DND-41 (cell line): ENCODE results near the gene ASTE1.
"Not testable (repeated sequence)": the region's sequence is repeated elsewhere in the genome, so short reads cannot be mapped to it uniquely, and the experiment has no call there.

Experiments used
- ATAC-seq: fragments of 200-7000 bp; cut with Tn5 transposase; 3 replicates; pipeline ENCODE4 v1.9.1; 2021; ENCODE audit warnings: low read depth; ENCODE audit not compliant: insufficient read depth
- DNase-seq: peaks from one replicate; pipeline ENCODE4 v3.0.0-alpha.2; 2020
- H2AFZ ChIP-seq: 2 replicates; pipeline ENCODE4 v1.6.0; 2012; ENCODE audit warnings: low read depth, low read length
- H3K27ac ChIP-seq: 2 replicates; pipeline ENCODE4 v1.5.1; 2012; ENCODE audit warnings: low read length, inconsistent platforms
- H3K27me3 ChIP-seq: fragments of 200-600 bp; sonication (generic); 2 replicates; pipeline ENCODE4 v1.6.0; 2012; ENCODE audit warnings: low read length, mild to moderate bottlenecking, inconsistent platforms; ENCODE audit not compliant: insufficient read depth, poor library complexity
- H3K36me3 ChIP-seq: 2 replicates; pipeline ENCODE4 v1.5.1; 2012; ENCODE audit warnings: low read length, inconsistent platforms; ENCODE audit not compliant: insufficient read depth
- H3K4me1 ChIP-seq: 2 replicates; pipeline ENCODE4 v1.5.1; 2012; ENCODE audit warnings: mild to moderate bottlenecking, low read length; ENCODE audit not compliant: insufficient read depth
- H3K4me2 ChIP-seq: 2 replicates; pipeline ENCODE4 v1.6.0; 2012; ENCODE audit warnings: mild to moderate bottlenecking, moderate library complexity, low read length, inconsistent platforms; ENCODE audit not compliant: insufficient read depth
- H3K4me3 ChIP-seq, 2 experiments: fragments of 200-600 bp in 1 of 2; shearing (Covaris generic) in 1 of 2; 2 replicates each; pipeline ENCODE4 v1.5.1; 2012 to 2016; ENCODE audit warnings: inconsistent platforms in 2 of 2, low read length in 2 of 2, mild to moderate bottlenecking in 2 of 2, low read depth in 1 of 2, moderate library complexity in 1 of 2
- H3K79me2 ChIP-seq: 2 replicates; pipeline ENCODE4 v1.6.0; 2012; ENCODE audit warnings: low read length, inconsistent platforms; ENCODE audit not compliant: insufficient read depth
- H3K9ac ChIP-seq: 2 replicates; pipeline ENCODE4 v1.6.0; 2012; ENCODE audit warnings: low read depth, mild to moderate bottlenecking, inconsistent platforms, low read length, moderate library complexity
- H3K9me3 ChIP-seq: 2 replicates; pipeline ENCODE4 v1.5.1; 2012; ENCODE audit warnings: low read length, moderate library complexity, mild to moderate bottlenecking, inconsistent platforms; ENCODE audit not compliant: insufficient read depth, severe bottlenecking
- H4K20me1 ChIP-seq: 2 replicates; pipeline ENCODE4 v1.6.0; 2012; ENCODE audit warnings: low read length; ENCODE audit not compliant: insufficient read depth
- CTCF ChIP-seq: IDR thresholded peaks from 2 replicates; pipeline ENCODE4 v1.5.1; 2012; ENCODE audit warnings: borderline replicate concordance, low read length, moderate library complexity, mild to moderate bottlenecking; ENCODE audit not compliant: poor library complexity, severe bottlenecking; ENCODE audit errors: extremely low read depth
- EZH2 ChIP-seq: IDR thresholded peaks from 3 replicates; pipeline ENCODE4 v1.6.1; 2012; ENCODE audit warnings: borderline replicate concordance, low read depth, mild to moderate bottlenecking, moderate library complexity, low read length, inconsistent platforms; ENCODE audit not compliant: severe bottlenecking

ASTE1 gene

GRCh38 chr3:130973406-130973805 lies 53.2 kb downstream of the ASTE1 start:
- Histone ChIP-seq H3K27ac (no peak overlapping the region), H3K27me3 (no peaks in the 10 kb centered on the region), H3K36me3 (peaks cover 24% of the 10 kb centered on the region; the same call in 1 of the 2 replicates), H3K9me3 (no peaks in the 10 kb centered on the region), H3K9ac (no peak overlapping the region), H2AFZ (no peak overlapping the region), H4K20me1 (no peaks in the 10 kb centered on the region), H3K4me3 (no peak overlapping the region), H3K4me1 (no peaks in the 10 kb centered on the region), H3K4me2 (no peak overlapping the region), H3K79me2 (no peaks in the 10 kb centered on the region)
- ATAC-seq (no peak), DNase-seq (no peak)
- TF ChIP-seq EZH2 (no peak), CTCF (no peak)

- ATAC-seq, H3K4me2 ChIP-seq, H3K9ac ChIP-seq, H3K79me2 ChIP-seq, DNase-seq, H2AFZ ChIP-seq, H3K4me1 ChIP-seq, H3K27me3 ChIP-seq, H3K9me3 ChIP-seq, H4K20me1 ChIP-seq, H3K4me3 ChIP-seq, H3K27ac ChIP-seq: not testable (repeated sequence)
- H3K36me3 ChIP-seq = peaks cover 29% of the 10 kb centered on the region; the same call in 1 of the 2 replicates
These were observed 54.0 kb downstream of the ASTE1 start for GRCh38 chr3:130972592-130972991.

- H3K36me3 ChIP-seq = peaks cover 39% of the 10 kb centered on the region; the same call in 1 of the 2 replicates
- H3K27me3 ChIP-seq = no peaks in the 10 kb centered on the region
- no peak overlapping the region for H3K4me3 ChIP-seq
- H3K4me2 ChIP-seq = no peak overlapping the region
- no peak overlapping the region for H2AFZ ChIP-seq
- no peaks in the 10 kb centered on the region for H4K20me1 ChIP-seq
- no peaks in the 10 kb centered on the region for H3K79me2 ChIP-seq
- no peak overlapping the region for H3K9ac ChIP-seq
- TF ChIP-seq EZH2 (no peak), CTCF (no peak)
- H3K9me3 ChIP-seq = no peaks in the 10 kb centered on the region
- DNase-seq (no peak), ATAC-seq (no peak)
- H3K4me1 ChIP-seq = no peaks in the 10 kb centered on the region
- H3K27ac ChIP-seq = no peak overlapping the region
These were observed 55.4 kb downstream of the ASTE1 start for GRCh38 chr3:130971208-130971607.

- TF ChIP-seq CTCF = no peak
- no peak overlapping the region for H3K4me3 ChIP-seq
- H3K9me3 ChIP-seq = no peaks in the 10 kb centered on the region
- no peaks in the 10 kb centered on the region for H4K20me1 ChIP-seq
- H3K4me2 ChIP-seq = no peak overlapping the region
- no peaks in the 10 kb centered on the region for H3K79me2 ChIP-seq
- DNase-seq (no peak), ATAC-seq (no peak)
- no peak overlapping the region for H2AFZ ChIP-seq
- no peak overlapping the region for H3K27ac ChIP-seq
- H3K27me3 ChIP-seq = no peaks in the 10 kb centered on the region
- no peak overlapping the region for H3K9ac ChIP-seq
- no peaks in the 10 kb centered on the region for H3K4me1 ChIP-seq
- H3K36me3 ChIP-seq = peaks cover 50% of the 10 kb centered on the region; the same call in 1 of the 2 replicates
These were observed 57.0 kb downstream of the ASTE1 start for GRCh38 chr3:130969621-130970020.
